HCT116 (cell line): ENCODE data around the gene PARP2. TPM values are rescaled to one million over a fixed set of nuclear protein-coding genes. Genes with fewer than 3 reads are reported as not detected.

Source experiments
- ATAC-seq: fragments of 200-7000 bp; cut with Tn5 transposase; 2 replicates; pipeline ENCODE4 v1.9.1; 2020; ENCODE audit warnings: mild to moderate bottlenecking, moderate library complexity
- BruUV-seq: library from RNA; stranded (reverse); fragments of 400-500 nt; replicated peaks from 2 replicates; lab custom pipeline; 2021; lab: Mats Ljungman, UMichigan
- CTCF ChIA-PET: fragments of 300-600 bp; sonication (Branson Sonifier 250); formaldehyde crosslinking; loops from one replicate; lab custom pipeline; 2021; ENCODE audit warnings: antibody characterized with exemption; lab: Charles Lee
- POLR2A ChIA-PET: fragments of 300-600, 350-600 bp; sonication (Branson Sonifier 250); formaldehyde crosslinking; loops from one replicate; lab custom pipeline; 2021; ENCODE audit warnings: antibody characterized with exemption; lab: Charles Lee
- RAD21 ChIA-PET, 2 experiments: fragments of 300-600 bp; sonication (Branson Sonifier 250); formaldehyde crosslinking; loops; one replicate each; lab custom pipeline; 2023; ENCODE audit warnings: low total read pairs in 2 of 2; ENCODE audit not compliant: uncharacterized antibody in 2 of 2, unreplicated experiment in 2 of 2, low non-redundant PET in 1 of 2; lab: Charles Lee
- DNase-seq: peaks from one replicate; pipeline ENCODE4 v3.0.0-alpha.2; 2010; ENCODE audit warnings: low read depth, low spot score
- H2AFZ ChIP-seq: fragments of 200-600 bp; shearing (Covaris generic), sonication (generic); 2 replicates; pipeline ENCODE4 v1.6.1; 2017; ENCODE audit warnings: low read depth, mixed run types, mixed read lengths, antibody characterized with exemption, low read length; ENCODE audit not compliant: poor library complexity, severe bottlenecking
- H3K27ac ChIP-seq: 2 replicates; pipeline ENCODE4 v1.5.1; 2012; ENCODE audit warnings: low read depth, low read length
- H3K27me3 ChIP-seq: fragments of 200-600 bp; sonication (generic); 2 replicates; pipeline ENCODE4 v1.6.1; 2016; ENCODE audit warnings: mixed run types, low read length, mixed read lengths; ENCODE audit not compliant: insufficient read depth
- H3K36me3 ChIP-seq, 2 experiments: fragments of 200-500 bp in 1 of 2; fragments of 200-600 bp in 1 of 2; sonication (Bioruptor generic) in 1 of 2; sonication (generic) in 1 of 2; 2 replicates each; pipeline versions ENCODE4 v1.5.1 to v1.6.1; 2014 to 2016; ENCODE audit warnings: low read length in 2 of 2, inconsistent platforms in 1 of 2, mixed read lengths in 1 of 2, mixed run types in 1 of 2; ENCODE audit not compliant: insufficient read depth in 2 of 2, control insufficient read depth in 1 of 2
- H3K4me1 ChIP-seq, 2 experiments: fragments of 200-600 bp in 1 of 2; sonication (generic) in 1 of 2; 2 replicates each; pipeline versions ENCODE4 v1.5.1 to v1.6.1; 2012 to 2017; ENCODE audit warnings: low read length in 2 of 2, inconsistent platforms in 1 of 2, mild to moderate bottlenecking in 1 of 2, mixed read lengths in 1 of 2, mixed run types in 1 of 2, moderate library complexity in 1 of 2; ENCODE audit not compliant: insufficient read depth in 2 of 2, control insufficient read depth in 1 of 2
- H3K4me2 ChIP-seq: fragments of 200-600 bp; sonication (generic); 2 replicates; pipeline ENCODE4 v1.6.1; 2017; ENCODE audit warnings: mixed run types, low read length, mixed read lengths
- H3K4me3 ChIP-seq, 2 experiments: fragments of 200-600 bp in 1 of 2; sonication (generic) in 1 of 2; replicated peaks in 1 of 2; 2 replicates each; pipeline ENCODE4 v1.5.1; 2011 to 2016; ENCODE audit warnings: low read length in 2 of 2, control low read depth in 1 of 2, low read depth in 1 of 2, mild to moderate bottlenecking in 1 of 2, mixed read lengths in 1 of 2, mixed run types in 1 of 2
- H3K79me2 ChIP-seq: fragments of 200-600 bp; sonication (generic); 2 replicates; pipeline ENCODE4 v1.6.1; 2017; ENCODE audit warnings: mild to moderate bottlenecking, mixed run types, low read length, moderate library complexity, mixed read lengths; ENCODE audit not compliant: insufficient read depth
- H3K9ac ChIP-seq: fragments of 200-600 bp; sonication (generic); 2 replicates; pipeline ENCODE4 v1.6.1; 2016; ENCODE audit warnings: low read length, mixed read lengths
- H3K9me2 ChIP-seq: fragments of 200-600 bp; sonication (generic), shearing (Covaris generic); 2 replicates; pipeline ENCODE4 v1.6.1; 2017; ENCODE audit warnings: mixed run types, mild to moderate bottlenecking, moderate library complexity; ENCODE audit not compliant: insufficient read depth
- H3K9me3 ChIP-seq, 2 experiments: fragments of 200-500 bp in 1 of 2; fragments of 200-600 bp in 1 of 2; sonication (Bioruptor generic) in 1 of 2; sonication (generic) in 1 of 2; 2 replicates each; pipeline ENCODE4 v1.6.1; 2014 to 2017; ENCODE audit warnings: low read length in 2 of 2, mixed read lengths in 2 of 2, inconsistent platforms in 1 of 2, low read depth in 1 of 2, mild to moderate bottlenecking in 1 of 2, mixed run types in 1 of 2, moderate library complexity in 1 of 2; ENCODE audit not compliant: control insufficient read depth in 1 of 2, insufficient read depth in 1 of 2
- H4K20me1 ChIP-seq: fragments of 200-600 bp; sonication (generic), shearing (Covaris generic); 2 replicates; pipeline ENCODE4 v1.6.1; 2017; ENCODE audit warnings: mixed run types, mild to moderate bottlenecking, moderate library complexity; ENCODE audit not compliant: insufficient read depth
- ATF3 ChIP-seq: IDR thresholded peaks from 2 replicates; pipeline ENCODE4 v1.6.1; 2012
- CBX3 ChIP-seq: IDR thresholded peaks from 2 replicates; pipeline ENCODE4 v1.6.1; 2012; ENCODE audit warnings: low read depth
- CTCF ChIP-seq, 3 experiments: fragments of 200-600 bp in 1 of 3; sonication (generic) in 1 of 3; IDR thresholded peaks in 2 of 3; conservative IDR thresholded peaks in 1 of 3; 2 replicates each; pipeline ENCODE4 v1.5.1; 2012 to 2017; ENCODE audit warnings: low read depth in 2 of 3, low read length in 2 of 3, antibody characterized with exemption in 1 of 3, borderline replicate concordance in 1 of 3, control low read depth in 1 of 3, mild to moderate bottlenecking in 1 of 3, mixed read lengths in 1 of 3, mixed run types in 1 of 3, moderate library complexity in 1 of 3; ENCODE audit not compliant: insufficient read depth in 1 of 3
- ELF1 ChIP-seq: IDR thresholded peaks from 2 replicates; pipeline ENCODE4 v1.6.1; 2012; ENCODE audit warnings: low read depth, borderline replicate concordance
- EZH2 ChIP-seq: fragments of 200-600 bp; sonication (generic); IDR thresholded peaks from 2 replicates; pipeline ENCODE4 v1.6.1; 2017; ENCODE audit warnings: antibody characterized with exemption, mixed run types
- JUND ChIP-seq: IDR thresholded peaks from 2 replicates; pipeline ENCODE4 v1.6.1; 2012
- POLR2A ChIP-seq: IDR thresholded peaks from 2 replicates; pipeline ENCODE4 v1.7.0; 2011; ENCODE audit warnings: borderline replicate concordance; ENCODE audit not compliant: insufficient read depth, insufficient read length; ENCODE audit errors: extremely low read depth
- POLR2AphosphoS5 ChIP-seq: IDR thresholded peaks from 2 replicates; pipeline ENCODE4 v1.6.1; 2011; ENCODE audit warnings: mild to moderate bottlenecking, low read depth, low read length, moderate library complexity
- SRF ChIP-seq: IDR thresholded peaks from 2 replicates; pipeline ENCODE4 v1.6.1; 2012; ENCODE audit warnings: low read depth
- TCF7L2 ChIP-seq: IDR thresholded peaks from 2 replicates; pipeline ENCODE4 v1.7.0; 2011; ENCODE audit warnings: borderline replicate concordance, inconsistent platforms; ENCODE audit not compliant: insufficient read depth, insufficient read length; ENCODE audit errors: extremely low read depth
- ZBTB33 ChIP-seq: IDR thresholded peaks from 2 replicates; pipeline ENCODE4 v1.6.1; 2011; ENCODE audit warnings: mild to moderate bottlenecking, low read length, moderate library complexity; ENCODE audit not compliant: insufficient replicate concordance; ENCODE audit errors: extremely low read depth
- ZFX ChIP-seq: fragments of 450-650 bp; IDR thresholded peaks from 2 replicates; pipeline ENCODE4 v1.6.1; 2017
- ZNF274 ChIP-seq: fragments of 200-500 bp; sonication (Bioruptor generic); IDR thresholded peaks from 2 replicates; pipeline ENCODE4 v1.6.1; 2014; ENCODE audit warnings: mild to moderate bottlenecking, low read depth, low read length, inconsistent platforms
- intact Hi-C: fragments of 100-400 bp; cut with micrococcal nuclease; formaldehyde crosslinking; loops from 2 replicates; pipeline ENCODE4 v1.10.0; 2022
- total RNA-seq: library from RNA; stranded (reverse); gene quantifications from one replicate; pipeline ENCODE4 v1.2.1, GENCODE V29; 2021; ENCODE audit not compliant: unreplicated experiment

The PARP2 gene
- total RNA-seq, 1 experiment from 2014 or later = 51.8 TPM

- TF ChIP-seq POLR2A (no peak), JUND (no peak), CBX3 (no peak), EZH2 (no peak), ZBTB33 (no peak), POLR2AphosphoS5 (no peak), ELF1 (no peak), SRF (no peak), ZFX (no peak), TCF7L2 (no peak)
- CTCF ChIA-PET = no interaction called here
- H3K4me1 ChIP-seq = no peaks in the 10 kb centered on the region
- no peaks in the 10 kb centered on the region for H3K79me2 ChIP-seq
- no peaks in the 10 kb centered on the region for H4K20me1 ChIP-seq
- no peak overlapping the region for H3K9ac ChIP-seq
- H2AFZ ChIP-seq = no peak overlapping the region
- POLR2A ChIA-PET = no interaction called here
- no peak for DNase-seq
- peaks cover 17 to 21% of the 10 kb centered on the region in 2 experiments; a peak in 3 of 4 replicates for H3K36me3 ChIP-seq
- no peaks in the 10 kb centered on the region for H3K9me3 ChIP-seq
- H3K4me3 ChIP-seq = no peak overlapping the region
- intact Hi-C loops = no loop called here
- no peaks in the 10 kb centered on the region for H3K9me2 ChIP-seq
- H3K27ac ChIP-seq = no peak overlapping the region
- no peak for ATAC-seq
- no peaks in the 10 kb centered on the region for H3K27me3 ChIP-seq
- no TSS peak for BruUV-seq
- H3K4me2 ChIP-seq = no peak overlapping the region
- RAD21 ChIA-PET = no interaction called here
Observed at GRCh38 chr14:20365928-20366327, 22.5 kb downstream of the PARP2 start.

GRCh38 chr14:20372796-20373195, 29.4 kb downstream of the PARP2 start:
- Histone ChIP-seq H4K20me1 (no peaks in the 10 kb centered on the region), H3K4me1 (no peaks in the 10 kb centered on the region), H3K9me3 (no peaks in the 10 kb centered on the region), H3K36me3 (peaks cover 28 to 49% of the 10 kb centered on the region in 2 experiments; a peak in 3 of 4 replicates), H3K79me2 (no peaks in the 10 kb centered on the region), H3K9me2 (no peaks in the 10 kb centered on the region), H2AFZ (no peak overlapping the region), H3K27me3 (no peaks in the 10 kb centered on the region), H3K27ac (no peak overlapping the region), H3K9ac (no peak overlapping the region), H3K4me2 (no peak overlapping the region), H3K4me3 (no peak overlapping the region)
- ChIA-PET CTCF (no interaction called here), RAD21 (no interaction called here), POLR2A (no interaction called here)
- no peak for ATAC-seq
- intact Hi-C loops = no loop called here
- TF ChIP-seq CTCF (IDR thresholded peaks at IDR 0.05 in 2 of 3, conservative IDR thresholded peaks at IDR 0.05 in 1 of 3; ENCODE audit: borderline replicate concordance in 1 of 3, insufficient read depth in 1 of 3, low read depth in 2 of 3, low read length in 2 of 3) = no peak
- TF ChIP-seq ATF3 = no peak
- no peak for TF ChIP-seq ZNF274
- BruUV-seq = no TSS peak
- DNase-seq = no peak
